H9 (cell line): Measurements from ENCODE around the gene YAP1. TPM values are rescaled to one million over a fixed set of nuclear protein-coding genes. Genes with fewer than 3 reads are reported as not detected.
A peak's percentile ranks its signal among the peaks of the same experiment; 100 is the strongest.

ENCODE experiments used
- DNase-seq: peaks from one replicate; pipeline ENCODE4 v3.0.0-alpha.2; 2017
- H2AFZ ChIP-seq: one replicate; pipeline ENCODE4 v1.6.1; 2013; ENCODE audit warnings: mild to moderate bottlenecking, low read length, control low read depth, moderate library complexity
- H2AK5ac ChIP-seq: 2 replicates; pipeline ENCODE4 v1.6.1; 2013; ENCODE audit warnings: low read length, control low read depth, mixed read lengths; ENCODE audit not compliant: insufficient read length
- H2BK120ac ChIP-seq: one replicate; pipeline ENCODE4 v1.6.1; 2013; ENCODE audit warnings: low read depth, mild to moderate bottlenecking, low read length, control low read depth, inconsistent platforms; ENCODE audit not compliant: poor library complexity, severe bottlenecking
- H2BK12ac ChIP-seq: 2 replicates; pipeline ENCODE4 v1.6.1; 2013; ENCODE audit warnings: low read length, control low read depth, mixed read lengths, low read depth; ENCODE audit not compliant: insufficient read length
- H2BK15ac ChIP-seq: 2 replicates; pipeline ENCODE4 v1.6.1; 2013; ENCODE audit warnings: low read depth, low read length, control low read depth
- H2BK20ac ChIP-seq: one replicate; pipeline ENCODE4 v1.6.1; 2013; ENCODE audit warnings: low read depth, mild to moderate bottlenecking, low read length, control low read depth, inconsistent platforms; ENCODE audit not compliant: poor library complexity, severe bottlenecking
- H2BK5ac ChIP-seq: 2 replicates; pipeline ENCODE4 v1.6.1; 2013; ENCODE audit warnings: low read length, control low read depth, mixed read lengths; ENCODE audit not compliant: insufficient read length
- H3K14ac ChIP-seq: 2 replicates; pipeline ENCODE4 v1.6.1; 2013; ENCODE audit warnings: low read length, control low read depth; ENCODE audit not compliant: insufficient read depth
- H3K18ac ChIP-seq: 2 replicates; pipeline ENCODE4 v1.6.1; 2013; ENCODE audit warnings: low read depth, mild to moderate bottlenecking, mixed read lengths, low read length, control low read depth; ENCODE audit not compliant: insufficient read length
- H3K23ac ChIP-seq: 2 replicates; pipeline ENCODE4 v1.6.1; 2013; ENCODE audit warnings: low read length, control low read depth, mixed read lengths, low read depth; ENCODE audit not compliant: insufficient read length
- H3K23me2 ChIP-seq: 2 replicates; pipeline ENCODE4 v1.6.1; 2013; ENCODE audit warnings: low read depth, mild to moderate bottlenecking, mixed read lengths, low read length, control low read depth; ENCODE audit not compliant: insufficient read length, poor library complexity, severe bottlenecking
- H3K27ac ChIP-seq: 2 replicates; pipeline ENCODE4 v1.5.1; 2013; ENCODE audit warnings: low read length, control low read depth, mixed read lengths, low read depth; ENCODE audit not compliant: insufficient read length
- H3K27me3 ChIP-seq: 2 replicates; pipeline ENCODE4 v1.6.1; 2013; ENCODE audit warnings: low read length, control low read depth, inconsistent platforms; ENCODE audit not compliant: insufficient read depth
- H3K4ac ChIP-seq: 2 replicates; pipeline ENCODE4 v1.6.1; 2013; ENCODE audit warnings: low read depth, mild to moderate bottlenecking, control low read depth, inconsistent platforms, low read length, moderate library complexity
- H3K4me1 ChIP-seq: 2 replicates; pipeline ENCODE4 v1.6.1; 2013; ENCODE audit warnings: low read length, control low read depth, inconsistent platforms; ENCODE audit not compliant: insufficient read depth
- H3K4me2 ChIP-seq: 2 replicates; pipeline ENCODE4 v1.6.1; 2013; ENCODE audit warnings: low read length, control low read depth, mixed read lengths; ENCODE audit not compliant: insufficient read length, insufficient read depth
- H3K56ac ChIP-seq: 2 replicates; pipeline ENCODE4 v1.6.1; 2013; ENCODE audit warnings: low read depth, mild to moderate bottlenecking, mixed read lengths, low read length, control low read depth; ENCODE audit not compliant: insufficient read length
- H3K79me1 ChIP-seq: 2 replicates; pipeline ENCODE4 v1.6.1; 2013; ENCODE audit warnings: low read depth, mild to moderate bottlenecking, moderate library complexity, low read length, control low read depth, inconsistent platforms; ENCODE audit not compliant: insufficient read depth, poor library complexity, severe bottlenecking
- H3K79me2 ChIP-seq: 2 replicates; pipeline ENCODE4 v1.6.1; 2013; ENCODE audit warnings: low read length, control low read depth, inconsistent platforms; ENCODE audit not compliant: insufficient read depth
- H3K9ac ChIP-seq: 2 replicates; pipeline ENCODE4 v1.6.1; 2013; ENCODE audit warnings: low read length, control low read depth, mixed read lengths; ENCODE audit not compliant: insufficient read length; ENCODE audit errors: extremely low read depth
- H3K9me3 ChIP-seq: one replicate; pipeline ENCODE4 v1.6.1; 2013; ENCODE audit warnings: low read depth, low read length, inconsistent platforms; ENCODE audit not compliant: control insufficient read depth
- H3T11ph ChIP-seq: one replicate; pipeline ENCODE4 v1.6.1; 2013; ENCODE audit warnings: mild to moderate bottlenecking, low read length, control low read depth, inconsistent platforms
- H4K20me1 ChIP-seq: one replicate; pipeline ENCODE4 v1.6.1; 2013; ENCODE audit not compliant: control insufficient read depth, insufficient read length, insufficient read depth
- H4K5ac ChIP-seq: 2 replicates; pipeline ENCODE4 v1.6.1; 2013; ENCODE audit warnings: low read depth, mild to moderate bottlenecking, mixed read lengths, low read length, control low read depth; ENCODE audit not compliant: insufficient read length
- H4K8ac ChIP-seq: replicated peaks from 2 replicates; pipeline ENCODE4 v1.6.1; 2013; ENCODE audit warnings: low read length, control low read depth, mixed read lengths, low read depth; ENCODE audit not compliant: insufficient read length
- H4K91ac ChIP-seq: 2 replicates; pipeline ENCODE4 v1.6.1; 2013; ENCODE audit warnings: low read depth, mild to moderate bottlenecking, moderate library complexity, mixed read lengths, low read length, control low read depth; ENCODE audit not compliant: insufficient read length
- H3K27ac Mint-ChIP-seq, 3 experiments: 2 replicates in 2 of 3; 3 replicates in 1 of 3; pipeline ENCODE4 v1.8.0; 2020 to 2021; ENCODE audit warnings: mixed read lengths in 3 of 3, mild to moderate bottlenecking in 1 of 3, moderate library complexity in 1 of 3
- H3K27me3 Mint-ChIP-seq: 2 replicates; pipeline ENCODE4 v1.8.0; 2021; ENCODE audit warnings: low read depth, mild to moderate bottlenecking, moderate library complexity, mixed read lengths
- H3K36me3 Mint-ChIP-seq, 3 experiments: 2 replicates in 2 of 3; 3 replicates in 1 of 3; pipeline ENCODE4 v1.8.0; 2020 to 2021; ENCODE audit warnings: low read depth in 3 of 3, mixed read lengths in 3 of 3; ENCODE audit not compliant: insufficient read depth in 1 of 3
- H3K4me1 Mint-ChIP-seq, 2 experiments: 2 replicates each; pipeline ENCODE4 v1.8.0; 2020; ENCODE audit warnings: mixed read lengths in 2 of 2
- H3K4me3 Mint-ChIP-seq, 2 experiments: 2 replicates in 1 of 2; 3 replicates in 1 of 2; pipeline ENCODE4 v1.8.0; 2020 to 2021; ENCODE audit warnings: mild to moderate bottlenecking in 2 of 2, mixed read lengths in 2 of 2, moderate library complexity in 1 of 2
- H3K9me3 Mint-ChIP-seq, 2 experiments: 2 replicates in 1 of 2; 3 replicates in 1 of 2; pipeline ENCODE4 v1.8.0; 2020; ENCODE audit warnings: mild to moderate bottlenecking in 2 of 2, mixed read lengths in 2 of 2, moderate library complexity in 1 of 2
- CTCF ChIP-seq: fragments of 200-600 bp; sonication (generic); conservative IDR thresholded peaks from 3 replicates; pipeline ENCODE4 v1.8.0; 2021; ENCODE audit warnings: antibody characterized with exemption, mild to moderate bottlenecking
- WGBS: extraction: QIAGEN DNeasy Blood & Tissue Kit; methylation state at CpG from one replicate; pipeline ENCODE4 v1.1.7; 2013; ENCODE audit warnings: missing lambda C conversion rate, low lambda C conversion rate, mixed read lengths; ENCODE audit not compliant: insufficient read length; ENCODE audit errors: extremely low coverage; 5-methylcytosine and 5-hydroxymethylcytosine counted together
- total RNA-seq: library from RNA; stranded (reverse); gene quantifications from 2 replicates; pipeline ENCODE4 v1.2.1, GENCODE V29; 2021

The YAP1 gene
- total RNA-seq, 1 experiment from 2014 or later, result 124 TPM

GRCh38 chr11:102186551-102187191 lies 76.4 kb downstream of the YAP1 start:
- Histone ChIP-seq H4K5ac (no peak overlapping the region), H2BK20ac (no peak overlapping the region), H4K20me1 (no peaks in the 10 kb centered on the region), H3K9ac (no peak overlapping the region), H3K27me3 (no peaks in the 10 kb centered on the region), H3K23ac (no peak overlapping the region), H2BK5ac (no peak overlapping the region), H3K18ac (no peak overlapping the region), H3K79me1 (peaks cover 6% of the 10 kb centered on the region), H3K79me2 (0 out of 2 replicates have a peak, but pooled peaks cover 2% of the 10 kb centered on the region), H2AFZ (no peak overlapping the region), H3K9me3 (no peaks in the 10 kb centered on the region), H2BK120ac (no peak overlapping the region), H3K56ac (no peak overlapping the region), H4K91ac (no peak overlapping the region), H3K27ac (no peak overlapping the region), H2BK15ac (no peak overlapping the region), H4K8ac (no peak overlapping the region), H3T11ph (no peak overlapping the region), H2BK12ac (no peak overlapping the region), H3K14ac (no peak overlapping the region), H3K4ac (no peak overlapping the region), H2AK5ac (no peak overlapping the region), H3K4me1 (peaks cover 2% of the 10 kb centered on the region), H3K23me2 (no peaks in the 10 kb centered on the region), H3K4me2 (no peak overlapping the region)
- DNase-seq, result no peak
- no CpG with 5 or more reads among the region's 6 CpGs for WGBS
- no peaks in the 10 kb centered on the region for H3K9me3 Mint-ChIP-seq
- peak overlapping the region in 2 of 3 experiments; percentile 3 to 25; a peak in 3 of 7 replicates for H3K27ac Mint-ChIP-seq
- TF ChIP-seq CTCF, result no peak
- no peak overlapping the region for H3K4me3 Mint-ChIP-seq
- H3K4me1 Mint-ChIP-seq, result peaks cover 20 to 28% of the 10 kb centered on the region in 2 experiments
- no peaks in the 10 kb centered on the region for H3K27me3 Mint-ChIP-seq
- peaks cover 0 to 13% (median 7%) of the 10 kb centered on the region in 3 experiments; a peak in 6 of 7 replicates for H3K36me3 Mint-ChIP-seq
